NB4 (cell line): ENCODE measurements around the gene MRPS35.

Experiments
- CTCF ChIP-seq: IDR thresholded peaks from one replicate; pipeline ENCODE4 v1.5.1; 2012; ENCODE audit warnings: low read depth, low read length
- MYC ChIP-seq: IDR thresholded peaks from 2 replicates; pipeline ENCODE4 v1.6.1; 2011; ENCODE audit warnings: low read depth, low read length

GRCh38 chr12:27771481-27772327 lies 61.1 kb downstream of the MRPS35 start:
- TF ChIP-seq MYC (no peak), CTCF (no peak)
